ENCODE data around the gene PCDHB11.
"Not testable (repeated sequence)": the region's sequence is repeated elsewhere in the genome, so short reads cannot be mapped to it uniquely, and the experiment has no call there.

PCDHB11 gene

DNA sequence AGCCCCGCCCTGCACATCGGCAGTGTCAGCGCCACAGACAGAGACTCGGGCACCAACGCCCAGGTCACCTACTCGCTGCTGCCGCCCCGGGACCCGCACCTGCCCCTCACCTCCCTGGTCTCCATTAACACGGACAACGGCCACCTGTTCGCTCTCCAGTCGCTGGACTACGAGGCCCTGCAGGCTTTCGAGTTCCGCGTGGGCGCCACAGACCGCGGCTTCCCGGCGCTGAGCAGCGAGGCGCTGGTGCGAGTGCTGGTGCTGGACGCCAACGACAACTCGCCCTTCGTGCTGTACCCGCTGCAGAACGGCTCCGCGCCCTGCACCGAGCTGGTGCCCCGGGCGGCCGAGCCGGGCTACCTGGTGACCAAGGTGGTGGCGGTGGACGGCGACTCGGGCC, 47.5 kb downstream of the PCDHB11 start:
- not testable (repeated sequence) for DNase-seq

DNA sequence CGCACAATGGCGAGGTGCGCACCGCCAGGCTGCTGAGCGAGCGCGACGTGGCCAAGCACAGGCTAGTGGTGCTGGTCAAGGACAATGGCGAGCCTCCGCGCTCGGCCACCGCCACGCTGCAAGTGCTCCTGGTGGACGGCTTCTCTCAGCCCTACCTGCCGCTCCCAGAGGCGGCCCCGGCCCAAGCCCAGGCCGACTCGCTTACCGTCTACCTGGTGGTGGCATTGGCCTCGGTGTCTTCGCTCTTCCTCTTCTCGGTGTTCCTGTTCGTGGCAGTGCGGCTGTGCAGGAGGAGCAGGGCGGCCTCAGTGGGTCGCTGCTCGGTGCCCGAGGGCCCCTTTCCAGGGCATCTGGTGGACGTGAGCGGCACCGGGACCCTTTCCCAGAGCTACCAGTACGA, 48.0 kb downstream of the PCDHB11 start:
- not testable (repeated sequence) for DNase-seq

DNA sequence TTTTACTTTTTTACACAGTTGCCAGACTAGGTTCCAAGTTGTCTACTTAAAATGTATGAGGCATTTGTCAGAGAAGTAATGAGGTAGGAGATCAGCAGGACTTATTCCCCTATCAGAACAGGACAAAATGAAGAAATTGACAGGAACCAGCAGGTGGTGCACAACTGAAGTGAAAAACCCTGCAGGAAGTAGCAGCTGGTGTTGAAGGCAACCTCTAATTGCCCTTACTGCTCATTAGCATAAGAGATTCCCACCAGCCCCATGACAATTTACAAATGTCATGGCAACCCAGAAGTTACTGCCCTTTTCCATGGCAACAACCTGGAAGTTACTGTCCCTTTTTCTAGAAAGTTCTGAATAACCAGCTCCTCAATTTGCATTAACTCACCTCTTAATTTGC, 51.1 kb downstream of the PCDHB11 start:
- no peak for DNase-seq
